ENCODE data around the gene PLA2G4B.

PLA2G4B gene

GRCh38 chr15:41877631-41878354 is 39.1 kb downstream of the PLA2G4B start:
- no peak overlapping the region for H3K4me3 Mint-ChIP-seq
- peaks cover 39% of the 10 kb centered on the region for H3K4me1 Mint-ChIP-seq
- H3K27ac Mint-ChIP-seq = no peak overlapping the region
- DNase-seq (ENCODE audit: low spot score in 2 of 2) (no peak), ATAC-seq (no peak)
- no peaks in the 10 kb centered on the region for H3K36me3 Mint-ChIP-seq
- H3K9me3 Mint-ChIP-seq = no peaks in the 10 kb centered on the region

GRCh38 chr15:41878355-41878699 is 39.7 kb downstream of the PLA2G4B start:
- DNase-seq (ENCODE audit: low spot score in 2 of 2) (no peak), ATAC-seq (no peak)

GRCh38 chr15:41879321-41879845 is 40.7 kb downstream of the PLA2G4B start:
- no peak overlapping the region for H3K4me3 Mint-ChIP-seq

More at GRCh38 chr15:41878355-41878699, 39.7 kb downstream of the PLA2G4B start:
- no peak overlapping the region for H3K27ac Mint-ChIP-seq
- no peak overlapping the region for H3K4me3 Mint-ChIP-seq
- no peaks in the 10 kb centered on the region for H3K36me3 Mint-ChIP-seq
- H3K4me1 Mint-ChIP-seq = peaks cover 35% of the 10 kb centered on the region
- no peaks in the 10 kb centered on the region for H3K9me3 Mint-ChIP-seq

GRCh38 chr15:41880156-41880877 is 41.7 kb downstream of the PLA2G4B start:
- H3K27ac Mint-ChIP-seq = peak overlapping the region; percentile 40
- no peak overlapping the region for H3K4me3 Mint-ChIP-seq
- H3K4me1 Mint-ChIP-seq = peaks cover 32% of the 10 kb centered on the region
- no peaks in the 10 kb centered on the region for H3K9me3 Mint-ChIP-seq
- H3K36me3 Mint-ChIP-seq = no peaks in the 10 kb centered on the region
- ATAC-seq (no peak), DNase-seq (ENCODE audit: low spot score in 2 of 2) (no peak)

More at GRCh38 chr15:41879321-41879845, 40.7 kb downstream of the PLA2G4B start:
- H3K27ac Mint-ChIP-seq = peak overlapping the region; percentile 40
- no peaks in the 10 kb centered on the region for H3K9me3 Mint-ChIP-seq
- peaks cover 29% of the 10 kb centered on the region for H3K4me1 Mint-ChIP-seq
- no peak for ATAC-seq
- H3K36me3 Mint-ChIP-seq = no peaks in the 10 kb centered on the region
- no peak for DNase-seq (ENCODE audit: low spot score in 2 of 2)

- H3K9me3 Mint-ChIP-seq = no peaks in the 10 kb centered on the region
- peaks cover 32% of the 10 kb centered on the region for H3K4me1 Mint-ChIP-seq
- no peaks in the 10 kb centered on the region for H3K36me3 Mint-ChIP-seq
- no peak overlapping the region for H3K27ac Mint-ChIP-seq
- ATAC-seq (no peak), DNase-seq (ENCODE audit: low spot score in 2 of 2) (no peak)
- H3K4me3 Mint-ChIP-seq = peak overlapping the region; percentile 10
Measured at GRCh38 chr15:41881086-41881485, 42.4 kb downstream of the PLA2G4B start.

- Mint-ChIP-seq H3K4me1 (peaks cover 32% of the 10 kb centered on the region), H3K4me3 (peak overlapping the region; percentile 10), H3K36me3 (no peaks in the 10 kb centered on the region), H3K9me3 (no peaks in the 10 kb centered on the region), H3K27ac (no peak overlapping the region)
- DNase-seq (ENCODE audit: low spot score in 2 of 2) (no peak), ATAC-seq (no peak)
Measured at GRCh38 chr15:41881550-41881919, 42.9 kb downstream of the PLA2G4B start.

- no peak for DNase-seq (ENCODE audit: low spot score in 2 of 2)
- peak; percentile 43 for ATAC-seq
- Mint-ChIP-seq H3K36me3 (no peaks in the 10 kb centered on the region), H3K4me3 (peak overlapping the region; percentile 10), H3K9me3 (no peaks in the 10 kb centered on the region), H3K4me1 (peaks cover 36% of the 10 kb centered on the region), H3K27ac (no peak overlapping the region)
Measured at GRCh38 chr15:41881920-41882688, 43.5 kb downstream of the PLA2G4B start.

- H3K4me1 Mint-ChIP-seq = peaks cover 44% of the 10 kb centered on the region
- no peak for ATAC-seq
- H3K36me3 Mint-ChIP-seq = no peaks in the 10 kb centered on the region
- H3K27ac Mint-ChIP-seq = no peak overlapping the region
- H3K4me3 Mint-ChIP-seq = no peak overlapping the region
- H3K9me3 Mint-ChIP-seq = no peaks in the 10 kb centered on the region
- DNase-seq (ENCODE audit: low spot score in 2 of 2) = no peak
Measured at GRCh38 chr15:41882689-41883483, 44.2 kb downstream of the PLA2G4B start.

- no peak overlapping the region for H3K4me3 Mint-ChIP-seq
- ATAC-seq = no peak
- H3K36me3 Mint-ChIP-seq = no peaks in the 10 kb centered on the region
- DNase-seq (ENCODE audit: low spot score in 2 of 2) = no peak
- peaks cover 50% of the 10 kb centered on the region for H3K4me1 Mint-ChIP-seq
- H3K27ac Mint-ChIP-seq = no peak overlapping the region
- no peaks in the 10 kb centered on the region for H3K9me3 Mint-ChIP-seq
Measured at GRCh38 chr15:41883484-41883825, 44.8 kb downstream of the PLA2G4B start.

- Mint-ChIP-seq H3K9me3 (no peaks in the 10 kb centered on the region), H3K4me3 (no peak overlapping the region), H3K27ac (no peak overlapping the region), H3K36me3 (no peaks in the 10 kb centered on the region), H3K4me1 (peaks cover 54% of the 10 kb centered on the region)
- no peak for DNase-seq (ENCODE audit: low spot score in 2 of 2)
- no peak for ATAC-seq
Measured at GRCh38 chr15:41884458-41884857, 45.8 kb downstream of the PLA2G4B start.

GRCh38 chr15:41885321-41885720 is 46.7 kb downstream of the PLA2G4B start:
- DNase-seq (ENCODE audit: low spot score in 2 of 2) = no peak
- H3K27ac Mint-ChIP-seq = no peak overlapping the region
- H3K4me3 Mint-ChIP-seq = no peak overlapping the region
- H3K36me3 Mint-ChIP-seq = no peaks in the 10 kb centered on the region
- H3K4me1 Mint-ChIP-seq = peaks cover 57% of the 10 kb centered on the region
- no peak for ATAC-seq
- H3K9me3 Mint-ChIP-seq = no peaks in the 10 kb centered on the region

- Mint-ChIP-seq H3K4me3 (no peak overlapping the region), H3K9me3 (no peaks in the 10 kb centered on the region), H3K36me3 (no peaks in the 10 kb centered on the region), H3K4me1 (peaks cover 56% of the 10 kb centered on the region), H3K27ac (no peak overlapping the region)
- DNase-seq (ENCODE audit: low spot score in 2 of 2) (no peak), ATAC-seq (no peak)
Measured at GRCh38 chr15:41885841-41886240, 47.2 kb downstream of the PLA2G4B start.

GRCh38 chr15:41886741-41887140 is 48.1 kb downstream of the PLA2G4B start:
- Mint-ChIP-seq H3K36me3 (no peaks in the 10 kb centered on the region), H3K4me1 (peaks cover 48% of the 10 kb centered on the region), H3K27ac (peak overlapping the region; percentile 95), H3K9me3 (no peaks in the 10 kb centered on the region), H3K4me3 (no peak overlapping the region)
- DNase-seq (ENCODE audit: low spot score in 2 of 2) (no peak), ATAC-seq (no peak)

GRCh38 chr15:41887161-41887560 is 48.5 kb downstream of the PLA2G4B start:
- no peaks in the 10 kb centered on the region for H3K36me3 Mint-ChIP-seq
- no peaks in the 10 kb centered on the region for H3K9me3 Mint-ChIP-seq
- no peak for ATAC-seq
- peak overlapping the region; percentile 95 for H3K27ac Mint-ChIP-seq
- no peak overlapping the region for H3K4me3 Mint-ChIP-seq
- peaks cover 49% of the 10 kb centered on the region for H3K4me1 Mint-ChIP-seq
- no peak for DNase-seq (ENCODE audit: low spot score in 2 of 2)

GRCh38 chr15:41887893-41888292 is 49.2 kb downstream of the PLA2G4B start:
- no peak for DNase-seq (ENCODE audit: low spot score in 2 of 2)
- Mint-ChIP-seq H3K36me3 (peaks cover 7% of the 10 kb centered on the region), H3K4me3 (no peak overlapping the region), H3K27ac (peak overlapping the region; percentile 95), H3K9me3 (no peaks in the 10 kb centered on the region), H3K4me1 (peaks cover 56% of the 10 kb centered on the region)
- no peak for ATAC-seq

Data from stimulated activated effector memory CD8-positive, alpha-beta T cell treated with anti-CD3 and anti-CD28 coated beads, Interleukin-12 subunit alpha, Interleukin-12 subunit beta, amount 100 ng/mL, for 72 hours (primary cell).